Neural crest cell (in vitro differentiated cells): ENCODE measurements around the gene EME2. TPM values are rescaled to one million over a fixed set of nuclear protein-coding genes. Genes with fewer than 3 reads are reported as not detected.

ENCODE experiments used
- DNase-seq: peaks from one replicate; pipeline ENCODE4 v3.0.0; 2021; ENCODE audit warnings: low read depth, mixed read lengths, low spot score
- H3K27ac Mint-ChIP-seq: one replicate; pipeline ENCODE4 v1.8.0; 2021; ENCODE audit warnings: mild to moderate bottlenecking, mixed read lengths; ENCODE audit not compliant: unreplicated experiment
- H3K27me3 Mint-ChIP-seq: 2 replicates; pipeline ENCODE4 v1.8.0; 2021; ENCODE audit warnings: low read depth, mild to moderate bottlenecking, mixed read lengths
- H3K36me3 Mint-ChIP-seq: 2 replicates; pipeline ENCODE4 v1.8.0; 2021; ENCODE audit warnings: low read depth, mild to moderate bottlenecking, mixed read lengths
- H3K4me1 Mint-ChIP-seq: 2 replicates; pipeline ENCODE4 v1.8.0; 2021; ENCODE audit warnings: mixed read lengths
- H3K4me3 Mint-ChIP-seq: one replicate; pipeline ENCODE4 v1.8.0; 2021; ENCODE audit warnings: mild to moderate bottlenecking, mixed read lengths
- H3K9me3 Mint-ChIP-seq: 2 replicates; pipeline ENCODE4 v1.8.0; 2021; ENCODE audit warnings: mixed read lengths
- CTCF ChIP-seq: fragments of 200-600 bp; sonication (generic); conservative IDR thresholded peaks from 2 replicates; pipeline ENCODE4 v1.5.0; 2021; ENCODE audit warnings: antibody characterized with exemption, mild to moderate bottlenecking
- total RNA-seq: library from RNA; stranded (reverse); gene quantifications from 2 replicates; pipeline ENCODE4 v1.2.1, GENCODE V29; 2021

EME2 gene
- total RNA-seq, 1 donor from 2014 or later, result 36.5 TPM

DNA sequence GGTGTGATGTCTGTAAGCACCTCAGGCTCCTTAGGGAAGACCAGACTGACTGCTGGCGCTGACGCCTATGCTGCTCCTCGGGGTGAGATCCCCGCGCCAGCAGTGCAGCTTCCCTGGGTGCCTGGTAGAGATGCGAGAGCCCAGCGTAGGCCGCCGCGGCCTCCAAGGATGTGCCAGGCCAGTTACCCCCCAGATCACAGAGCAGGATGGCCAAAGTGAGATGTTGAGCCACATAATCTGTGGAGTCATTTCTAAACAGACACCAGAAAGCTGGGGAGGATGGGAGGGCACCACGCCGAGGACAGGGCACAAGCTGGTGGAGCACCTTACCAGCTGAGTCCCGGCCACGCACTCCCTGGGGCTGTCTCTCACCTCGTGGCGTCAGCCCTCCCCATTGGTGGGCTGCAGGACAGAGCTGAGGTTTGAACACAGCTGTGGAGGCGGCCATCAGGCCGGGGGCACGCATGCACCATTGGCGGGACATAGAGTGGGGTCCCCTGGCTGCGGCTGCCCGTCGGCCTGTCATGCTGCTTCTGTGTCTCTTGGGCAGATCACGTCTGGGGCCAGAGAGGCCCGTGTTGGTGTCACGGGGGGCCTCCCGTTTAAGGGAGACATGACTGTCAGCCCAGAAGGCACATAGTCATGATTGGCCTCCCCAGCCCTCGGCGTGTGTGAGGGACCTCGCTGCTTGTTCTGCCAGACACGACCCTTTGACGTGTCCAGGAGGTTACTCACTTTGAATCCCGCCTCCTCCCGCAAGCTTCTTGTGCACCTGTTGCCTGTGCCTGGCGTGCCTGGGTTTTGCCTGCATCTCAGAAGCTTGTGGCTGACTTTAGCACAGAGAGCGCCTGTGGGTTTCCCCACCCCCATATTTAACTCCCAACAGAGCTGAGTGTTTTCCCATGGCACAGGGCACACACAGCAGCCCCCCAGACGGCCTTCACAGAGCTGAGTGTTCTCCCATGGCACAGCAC is 44.7 kb upstream of the EME2 start:
- no peak for TF ChIP-seq CTCF
- DNase-seq, result no peak
- Mint-ChIP-seq H3K27ac (no peak overlapping the region), H3K27me3 (no peaks in the 10 kb centered on the region), H3K4me1 (peaks cover 7% of the 10 kb centered on the region), H3K9me3 (no peaks in the 10 kb centered on the region), H3K4me3 (no peak overlapping the region), H3K36me3 (peaks cover 5% of the 10 kb centered on the region)

DNA sequence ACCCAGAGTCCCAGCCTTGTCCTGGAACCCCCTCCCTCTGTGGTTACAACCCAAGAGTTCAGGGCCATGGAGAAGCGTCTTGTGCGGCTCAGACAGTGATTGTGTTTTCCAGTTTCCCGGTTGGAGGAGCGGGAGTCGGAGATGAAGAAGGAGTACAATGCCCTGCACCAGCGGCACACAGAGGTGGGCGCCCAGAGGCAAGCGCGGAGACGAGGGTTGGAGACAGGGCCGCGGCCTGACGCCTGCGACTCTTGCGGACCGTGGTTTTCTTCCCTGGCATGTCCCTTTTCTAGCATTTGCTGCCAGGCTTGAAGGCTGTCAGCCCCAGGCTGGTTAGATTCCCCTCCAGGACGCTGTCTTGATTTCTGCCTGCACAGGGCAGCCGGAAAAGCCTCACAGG is 43.6 kb upstream of the EME2 start:
- DNase-seq, result no peak
- Mint-ChIP-seq H3K27me3 (no peaks in the 10 kb centered on the region), H3K36me3 (peaks cover 5% of the 10 kb centered on the region), H3K9me3 (no peaks in the 10 kb centered on the region), H3K27ac (peak overlapping the region; percentile 50), H3K4me3 (no peak overlapping the region), H3K4me1 (no peaks in the 10 kb centered on the region)
- no peak for TF ChIP-seq CTCF

- H3K27ac Mint-ChIP-seq, result peak overlapping the region; percentile 50
- H3K9me3 Mint-ChIP-seq, result no peaks in the 10 kb centered on the region
- no peaks in the 10 kb centered on the region for H3K4me1 Mint-ChIP-seq
- no peak for TF ChIP-seq CTCF
- no peaks in the 10 kb centered on the region for H3K27me3 Mint-ChIP-seq
- no peak overlapping the region for H3K4me3 Mint-ChIP-seq
- DNase-seq, result no peak
- peaks cover 5% of the 10 kb centered on the region for H3K36me3 Mint-ChIP-seq
Measured at GRCh38 chr16:1729445-1729844, 43.2 kb upstream of the EME2 start.

GRCh38 chr16:1731073-1731472 is 41.5 kb upstream of the EME2 start:
- no peaks in the 10 kb centered on the region for H3K4me1 Mint-ChIP-seq
- H3K4me3 Mint-ChIP-seq, result no peak overlapping the region
- no peaks in the 10 kb centered on the region for H3K27me3 Mint-ChIP-seq
- H3K27ac Mint-ChIP-seq, result no peak overlapping the region
- no peaks in the 10 kb centered on the region for H3K9me3 Mint-ChIP-seq
- peaks cover 5% of the 10 kb centered on the region for H3K36me3 Mint-ChIP-seq
- DNase-seq, result no peak
- TF ChIP-seq CTCF, result no peak

- Mint-ChIP-seq H3K27ac (no peak overlapping the region), H3K4me1 (no peaks in the 10 kb centered on the region), H3K36me3 (peaks cover 5% of the 10 kb centered on the region), H3K27me3 (no peaks in the 10 kb centered on the region), H3K4me3 (no peak overlapping the region), H3K9me3 (no peaks in the 10 kb centered on the region)
- DNase-seq, result no peak
- TF ChIP-seq CTCF, result no peak
Measured at GRCh38 chr16:1731603-1732002, 41.0 kb upstream of the EME2 start.
